GM21515 (cell line): ENCODE results near the gene DNAI1.

Source experiments
- ATAC-seq: cut with Tn5 transposase; IDR thresholded peaks from one replicate; pipeline ENCODE4 v1.9.1; 2021; ENCODE audit not compliant: unreplicated experiment

Gene DNAI1

DNA sequence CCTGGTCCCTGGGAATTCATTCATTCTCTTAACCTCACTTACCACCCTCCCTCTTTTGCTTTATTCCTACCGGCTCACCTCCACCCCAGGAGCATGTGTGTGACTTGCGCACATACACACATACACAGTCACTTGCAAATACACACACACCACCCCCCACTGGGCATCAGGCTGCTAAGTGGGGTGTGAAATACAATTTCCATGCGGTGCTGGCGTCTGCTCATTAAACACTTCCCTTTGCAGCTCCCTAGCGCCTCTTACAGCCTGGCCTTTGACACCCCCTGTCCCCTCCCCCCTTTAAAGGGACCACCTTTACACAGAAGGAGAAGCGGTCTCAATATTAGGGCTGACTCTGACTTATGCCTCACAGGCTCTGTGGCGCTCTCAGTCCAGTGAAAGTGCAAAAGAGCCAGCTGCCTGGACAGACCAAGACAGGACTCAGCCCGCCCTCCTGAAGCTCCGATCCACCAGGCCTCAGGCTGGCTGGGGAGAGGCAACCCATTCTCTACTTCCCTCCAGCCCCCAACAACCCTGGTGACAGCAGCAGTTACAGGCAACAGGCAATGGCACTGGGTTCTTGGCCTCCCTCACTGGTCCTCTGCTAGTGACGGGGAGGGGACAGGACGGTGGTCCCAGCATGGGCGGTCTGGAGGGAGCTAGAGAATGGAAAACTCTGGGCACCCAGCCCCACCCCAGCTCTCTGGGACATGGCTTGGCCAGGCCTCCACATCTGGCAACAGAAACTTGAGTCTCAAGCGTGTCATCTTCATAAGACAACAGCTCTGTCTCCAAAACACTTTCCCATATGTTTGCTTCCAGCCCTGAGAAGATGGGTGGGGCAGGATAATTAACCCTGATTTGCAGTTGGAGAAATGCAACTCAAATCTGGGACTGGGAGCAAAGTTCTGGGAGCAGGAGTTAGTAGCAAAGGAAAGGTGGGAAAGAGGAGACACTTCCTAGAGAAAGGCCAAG, 52.2 kb downstream of the DNAI1 start:
- no peak for ATAC-seq

GRCh38 chr9:34512131-34513078, 53.8 kb downstream of the DNAI1 start:
- ATAC-seq, result no peak

GRCh38 chr9:34513567-34514214, 55.1 kb downstream of the DNAI1 start:
- ATAC-seq, result no peak

GRCh38 chr9:34514401-34514800, 55.8 kb downstream of the DNAI1 start:
- no peak for ATAC-seq

DNA sequence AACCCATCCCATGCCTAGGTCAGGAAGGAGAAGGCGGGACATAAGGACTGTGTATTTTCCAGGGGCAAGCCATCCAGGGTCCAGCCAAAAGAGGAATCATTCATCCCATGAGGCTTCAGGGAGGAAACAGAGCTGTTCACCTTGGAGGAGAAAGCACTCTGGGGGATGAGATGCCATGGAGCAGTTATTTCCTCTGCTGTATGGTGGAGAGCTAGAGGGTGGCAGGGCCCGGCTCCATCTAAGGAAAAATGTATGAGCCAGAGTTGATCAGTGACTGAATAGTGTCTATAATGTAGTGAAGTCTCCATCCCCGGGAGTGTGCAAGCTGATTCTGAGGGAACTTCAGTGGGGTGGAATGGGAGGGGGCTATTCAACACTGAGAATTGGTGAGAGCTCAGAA, 56.2 kb downstream of the DNAI1 start:
- no peak for ATAC-seq

GRCh38 chr9:34515959-34516358, 57.4 kb downstream of the DNAI1 start:
- no peak for ATAC-seq

DNA sequence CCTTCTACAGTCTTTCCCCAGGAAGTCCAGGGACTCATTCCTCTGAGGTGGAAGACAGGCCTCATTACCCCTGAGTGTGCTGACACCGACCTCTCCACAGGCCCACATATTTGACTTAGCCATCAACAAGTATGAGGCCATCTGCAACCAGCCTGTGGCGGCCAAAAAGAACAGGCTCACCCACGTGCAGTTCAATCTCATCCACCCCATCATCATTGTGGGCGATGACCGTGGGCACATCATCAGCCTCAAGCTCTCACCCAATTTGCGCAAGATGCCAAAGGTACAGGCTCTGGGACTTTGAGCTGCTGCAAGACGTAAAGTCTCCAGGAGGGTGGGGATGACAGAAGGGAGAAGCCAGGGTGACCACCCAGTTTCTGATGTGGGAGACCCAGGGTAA, 58.6 kb downstream of the DNAI1 start:
- no peak for ATAC-seq

DNA sequence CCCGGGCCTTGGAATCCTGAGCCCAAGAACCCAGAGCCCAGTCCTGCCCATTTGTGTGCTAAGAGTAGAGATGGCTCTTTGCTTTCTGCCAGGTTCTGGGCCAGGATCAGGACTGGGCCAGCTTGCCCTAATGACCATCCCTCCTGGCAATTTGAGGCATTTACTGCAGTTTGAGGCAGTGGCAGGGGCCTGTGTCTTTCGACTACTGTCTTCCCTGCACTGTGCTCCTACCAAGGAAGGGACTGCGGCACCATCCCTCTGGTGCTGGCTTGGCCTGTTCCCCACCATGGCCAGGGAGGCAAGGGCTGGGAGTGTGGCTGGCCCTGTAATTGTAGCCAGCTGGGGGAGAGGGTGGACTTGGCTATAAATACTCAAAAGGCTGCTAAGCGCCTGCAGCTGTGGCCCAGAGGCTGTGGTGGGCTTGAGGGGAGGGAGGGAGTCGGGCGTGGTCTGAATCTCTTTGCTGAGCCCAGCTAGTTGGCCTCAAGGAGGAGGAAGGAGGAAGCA, 59.6 kb downstream of the DNAI1 start:
- no peak for ATAC-seq

DNA sequence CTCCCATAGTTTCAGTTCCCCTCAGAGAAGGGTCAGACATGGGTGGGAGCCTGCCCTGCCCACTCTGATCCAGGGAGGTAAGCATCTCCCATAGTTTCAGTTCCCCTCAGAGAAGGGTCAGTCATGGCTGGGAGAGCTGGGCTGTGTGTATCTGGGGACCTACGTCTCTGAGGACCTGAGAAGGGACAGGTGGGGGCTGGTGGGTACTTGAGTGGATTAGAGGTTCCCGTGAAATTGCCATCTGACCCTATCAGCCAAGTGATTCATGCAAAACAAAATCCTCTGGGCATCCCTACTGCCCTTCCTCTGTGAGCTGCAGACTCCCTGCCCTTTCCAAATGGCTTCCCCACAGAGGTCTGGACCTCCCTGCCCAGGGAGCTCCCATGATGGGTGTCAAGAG, 60.3 kb downstream of the DNAI1 start:
- ATAC-seq, result no peak

DNA sequence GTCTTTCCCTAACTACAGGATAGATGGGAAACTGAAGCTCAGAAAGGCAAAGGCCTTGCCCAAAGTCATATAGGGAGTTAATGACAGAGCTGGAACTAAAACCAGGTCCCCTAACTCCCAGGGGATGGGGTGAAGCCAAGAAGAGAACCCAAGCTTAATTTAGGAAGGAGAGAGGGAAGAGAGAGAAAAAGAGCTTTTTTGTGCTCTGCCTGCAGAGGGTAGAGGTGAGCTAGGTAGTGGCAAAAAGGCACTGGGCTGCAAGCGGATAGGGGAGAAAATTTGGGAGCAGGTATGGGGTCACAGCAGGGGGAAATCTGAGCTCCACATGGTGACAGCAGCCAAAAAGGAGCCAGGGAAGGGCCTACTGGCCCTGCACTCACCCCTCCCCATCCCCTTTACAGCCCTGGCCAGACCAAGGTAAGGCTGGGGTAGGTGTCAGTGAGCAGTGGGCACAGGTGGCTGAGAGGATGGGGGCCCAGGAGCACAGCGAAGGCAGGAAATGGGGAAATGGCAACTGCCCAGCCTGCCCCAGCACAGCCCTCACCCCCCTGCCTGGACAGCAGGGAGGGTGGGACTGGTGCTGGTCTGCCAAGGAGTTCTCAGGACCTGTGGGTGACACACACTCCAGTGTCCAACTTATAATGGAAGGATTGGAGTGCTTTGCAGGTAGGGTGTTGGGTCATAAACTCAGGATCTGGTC, 60.9 kb downstream of the DNAI1 start:
- no peak for ATAC-seq

GRCh38 chr9:34520096-34520495, 61.5 kb downstream of the DNAI1 start:
- ATAC-seq, result no peak

DNA sequence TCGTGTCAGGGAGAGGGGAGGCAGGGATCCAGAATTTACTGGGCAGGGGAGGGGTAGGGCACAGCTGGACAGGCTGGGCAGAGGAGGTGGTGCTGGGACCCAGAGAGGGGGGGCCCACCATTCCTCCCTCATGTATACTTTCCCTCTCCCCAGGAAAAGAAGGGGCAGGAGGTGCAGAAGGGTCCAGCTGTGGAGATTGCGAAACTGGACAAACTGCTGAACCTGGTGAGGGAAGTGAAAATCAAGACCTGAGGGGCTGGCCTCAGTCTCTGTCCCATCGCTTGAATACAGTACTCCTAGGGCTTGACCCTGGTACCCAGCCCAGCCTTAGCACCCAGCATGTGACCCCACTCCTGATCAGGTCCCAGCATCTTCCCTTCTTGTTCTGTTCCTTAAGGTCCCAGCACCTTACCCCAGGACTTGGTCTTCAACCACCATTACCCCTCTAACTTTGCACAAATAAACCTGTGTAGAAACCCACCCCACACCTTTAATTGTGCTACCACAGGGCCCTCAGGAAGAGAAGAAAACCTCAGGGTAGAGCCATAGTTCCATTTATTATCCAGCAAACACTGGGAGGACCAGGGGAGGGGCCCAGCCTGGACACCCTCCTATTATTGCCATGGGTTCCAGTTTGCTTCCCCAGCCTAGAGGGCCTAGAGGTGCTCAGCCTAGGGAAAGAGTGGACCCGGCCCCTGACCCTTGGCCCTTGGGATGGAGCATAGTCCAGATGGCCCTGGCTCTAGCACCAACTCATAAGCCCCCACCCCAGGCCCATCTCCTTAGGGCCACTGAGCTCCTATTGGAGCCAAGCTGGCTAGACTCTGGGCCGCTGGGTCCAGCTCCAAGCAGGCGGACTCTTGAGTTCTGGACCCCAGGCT, 62.1 kb downstream of the DNAI1 start:
- ATAC-seq, result no peak

DNA sequence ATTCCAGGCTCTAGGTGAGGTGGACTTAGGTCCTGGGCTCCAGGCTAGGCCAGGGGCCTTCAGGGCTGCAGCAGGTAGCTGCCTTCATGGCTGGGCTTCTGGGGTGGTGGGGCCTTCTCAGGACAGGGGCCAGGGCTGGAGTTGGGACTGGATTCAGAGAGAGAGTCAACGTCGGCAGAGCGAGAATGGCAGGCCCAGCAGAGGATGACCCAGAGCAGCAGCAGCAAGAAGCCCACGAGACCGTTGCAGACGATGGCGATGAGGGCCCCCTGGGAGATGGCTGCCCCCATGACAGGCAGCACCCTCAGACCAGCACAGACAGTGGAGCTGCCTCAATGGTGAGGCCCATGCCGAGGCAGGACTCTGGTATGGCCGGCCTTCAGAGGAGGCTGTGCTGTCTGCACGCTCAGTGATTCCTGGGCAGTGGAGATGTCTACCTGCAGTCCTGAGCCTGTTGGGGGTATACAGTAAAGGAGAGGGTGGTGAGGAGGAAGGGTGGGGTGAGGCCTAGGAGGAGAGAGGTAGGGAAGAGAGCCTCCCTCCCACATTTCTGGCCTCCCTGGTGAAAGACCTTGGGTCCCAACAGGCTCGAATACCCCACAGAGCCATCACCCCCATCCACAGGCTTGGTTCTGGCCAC, 62.9 kb downstream of the DNAI1 start:
- ATAC-seq, result no peak

DNA sequence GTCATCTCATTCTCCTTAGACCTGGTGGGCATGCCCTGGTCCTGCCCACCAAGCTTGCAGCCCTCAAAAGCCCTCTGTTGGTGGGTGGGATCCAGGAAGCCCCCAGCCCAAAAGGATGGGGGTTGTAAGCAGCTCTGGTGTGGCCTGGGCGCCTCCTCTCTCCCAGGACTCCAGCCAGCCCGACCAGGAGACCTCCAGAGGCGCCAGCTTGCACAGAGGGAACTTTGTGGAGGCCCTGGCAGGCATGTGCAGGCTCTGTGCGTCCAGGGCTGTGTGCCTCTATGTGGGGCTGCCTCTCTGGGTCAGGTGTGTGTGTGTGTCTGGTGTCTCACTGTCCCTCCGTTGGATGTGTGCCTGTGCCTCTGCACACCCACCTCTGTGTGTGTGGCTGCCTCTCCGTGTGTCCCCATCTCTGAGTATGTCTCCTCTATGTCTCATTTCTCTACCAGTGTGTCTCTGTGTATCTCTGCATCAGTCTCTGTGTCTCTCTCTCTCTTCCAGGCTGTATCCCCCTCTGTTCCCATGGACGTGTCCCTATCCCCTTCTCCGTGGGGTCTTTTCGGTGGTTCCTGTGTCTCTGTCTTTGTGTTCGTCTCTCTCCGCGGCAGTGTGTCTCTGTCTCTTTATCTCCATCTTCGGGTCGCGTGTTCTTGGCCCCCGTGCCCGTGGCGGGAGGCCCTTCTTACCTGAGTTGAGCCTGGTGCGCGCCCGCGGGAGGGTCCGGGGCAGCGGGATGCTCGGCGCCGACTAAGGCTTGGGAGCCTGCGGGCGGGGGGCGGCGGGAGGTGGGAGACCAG, 63.7 kb downstream of the DNAI1 start:
- no peak for ATAC-seq

- peak; percentile 92 for ATAC-seq
These were observed 64.6 kb downstream of the DNAI1 start, which contains the start of gene ENHO for GRCh38 chr9:34522971-34523797. Gene ENHO (minus strand): TSS chr9:34522990. CDS start chr9:34521695, 1,295 bp downstream.

DNA sequence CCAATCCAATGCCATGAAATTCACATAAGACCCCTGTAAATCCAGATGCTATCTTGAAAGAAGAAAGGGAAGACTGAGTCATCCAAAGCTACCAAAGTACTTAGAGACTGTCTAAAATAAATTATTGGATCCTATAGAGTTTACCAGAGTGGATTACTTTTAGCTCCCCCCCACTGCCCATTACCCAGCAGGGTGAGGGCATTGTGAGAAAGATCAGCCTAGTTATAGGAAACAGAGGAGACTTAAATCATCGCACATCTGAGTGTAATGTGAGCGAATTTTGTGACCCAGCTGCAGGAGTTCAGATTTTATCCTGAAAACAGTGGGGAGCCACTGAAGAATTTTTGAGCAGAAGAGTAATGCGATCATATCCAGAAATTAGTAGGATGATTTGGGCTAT, 65.7 kb downstream of the DNAI1 start:
- no peak for ATAC-seq

DNA sequence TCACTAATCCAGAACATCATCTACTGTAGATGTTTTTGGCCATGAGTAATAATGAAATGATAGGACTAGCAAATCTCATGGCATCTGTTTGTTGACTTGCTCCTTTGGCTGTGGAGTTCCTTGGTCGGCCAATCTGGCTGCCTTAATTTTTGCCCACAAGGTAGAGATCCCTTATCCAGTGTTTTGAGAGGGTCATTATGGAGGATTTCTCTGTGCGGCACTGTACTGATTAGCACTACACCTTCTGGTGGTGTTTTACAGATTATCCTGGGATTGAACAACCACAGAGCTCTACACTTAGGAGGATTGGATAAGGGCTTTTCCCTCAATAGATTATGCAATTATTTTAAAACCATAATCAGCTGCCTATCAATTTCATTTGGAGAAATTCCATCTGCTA, 67.4 kb downstream of the DNAI1 start:
- no peak for ATAC-seq
